Measurements from ENCODE around the gene MAN1C1. TPM values are rescaled to one million over a fixed set of nuclear protein-coding genes. Genes with fewer than 3 reads are reported as not detected.

MAN1C1 gene
- polyA plus RNA-seq, 1 of the 3 experiments (the other 2 are of a cell fraction) = 0.20 TPM

DNA sequence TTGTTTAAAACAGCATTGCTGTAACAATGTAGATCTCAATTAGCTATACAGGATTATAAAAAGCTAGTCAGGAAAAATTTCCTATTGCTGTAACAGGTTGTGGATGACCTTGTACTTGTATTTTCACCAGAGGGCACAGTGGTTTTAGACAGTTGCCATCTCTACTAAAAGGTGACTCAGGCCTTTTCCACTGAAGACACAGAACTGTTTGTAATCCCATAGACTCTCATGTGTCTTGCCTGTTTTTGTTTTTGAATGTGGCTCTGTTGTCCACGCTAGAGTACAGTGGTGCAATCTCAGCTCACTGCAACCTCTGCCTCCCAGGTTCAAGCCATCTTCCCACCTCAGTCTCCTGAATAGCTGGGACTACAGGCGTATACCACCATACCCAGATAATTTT is 209.0 kb downstream of the MAN1C1 start:
- Histone ChIP-seq H3K9me3 (no peaks in the 10 kb centered on the region), H2AFZ (ENCODE audit: low read depth) (no peak overlapping the region), H3K9ac (no peak overlapping the region), H3K9me2 (no peaks in the 10 kb centered on the region), H3K4me1 (ENCODE audit: control insufficient read depth in 1 of 2, insufficient read depth in 2 of 2, low read depth in 1 of 2, low read length in 1 of 2) (peaks cover 0 to 13% of the 10 kb centered on the region in 2 experiments; a peak in 1 of 4 replicates), H3K4me2 (no peak overlapping the region), H3K79me2 (ENCODE audit: insufficient read depth) (peaks cover 35% of the 10 kb centered on the region), H3K27ac (ENCODE audit: low read depth in 2 of 2, low read length in 1 of 2) (no peak overlapping the region), H3F3A (replicated peaks; ENCODE audit: insufficient read depth) (no peaks in the 10 kb centered on the region), H3K36me3 (replicated peaks in 1 of 2; ENCODE audit: control insufficient read depth in 1 of 2, insufficient read depth in 2 of 2, low read length in 1 of 2) (peaks cover 37 to 49% of the 10 kb centered on the region in 2 experiments), H3K4me3 (ENCODE audit: low read depth in 2 of 2, low read length in 1 of 2) (no peak overlapping the region), H3K27me3 (ENCODE audit: insufficient read depth) (no peaks in the 10 kb centered on the region), H4K20me1 (ENCODE audit: insufficient read depth) (peaks cover 7% of the 10 kb centered on the region; the same call in 1 of the 2 replicates)
- no peak for DNase-seq
- ChIA-PET CTCF (no interaction called here), POLR2A (no interaction called here)
- 88% methylated on average over 2 of the region's 2 CpGs for WGBS (ENCODE audit: low lambda C conversion rate)
- no peak for TF ChIP-seq FOSL2 (IDR thresholded peaks at IDR 0.05; ENCODE audit: borderline replicate concordance, low read depth)
- TF ChIP-seq, protein P1, sequence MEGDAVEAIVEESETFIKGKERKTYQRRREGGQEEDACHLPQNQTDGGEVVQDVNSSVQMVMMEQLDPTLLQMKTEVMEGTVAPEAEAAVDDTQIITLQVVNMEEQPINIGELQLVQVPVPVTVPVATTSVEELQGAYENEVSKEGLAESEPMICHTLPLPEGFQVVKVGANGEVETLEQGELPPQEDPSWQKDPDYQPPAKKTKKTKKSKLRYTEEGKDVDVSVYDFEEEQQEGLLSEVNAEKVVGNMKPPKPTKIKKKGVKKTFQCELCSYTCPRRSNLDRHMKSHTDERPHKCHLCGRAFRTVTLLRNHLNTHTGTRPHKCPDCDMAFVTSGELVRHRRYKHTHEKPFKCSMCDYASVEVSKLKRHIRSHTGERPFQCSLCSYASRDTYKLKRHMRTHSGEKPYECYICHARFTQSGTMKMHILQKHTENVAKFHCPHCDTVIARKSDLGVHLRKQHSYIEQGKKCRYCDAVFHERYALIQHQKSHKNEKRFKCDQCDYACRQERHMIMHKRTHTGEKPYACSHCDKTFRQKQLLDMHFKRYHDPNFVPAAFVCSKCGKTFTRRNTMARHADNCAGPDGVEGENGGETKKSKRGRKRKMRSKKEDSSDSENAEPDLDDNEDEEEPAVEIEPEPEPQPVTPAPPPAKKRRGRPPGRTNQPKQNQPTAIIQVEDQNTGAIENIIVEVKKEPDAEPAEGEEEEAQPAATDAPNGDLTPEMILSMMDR (IDR thresholded peaks at IDR 0.05) = no peak
- TF ChIP-seq, protein P2, sequence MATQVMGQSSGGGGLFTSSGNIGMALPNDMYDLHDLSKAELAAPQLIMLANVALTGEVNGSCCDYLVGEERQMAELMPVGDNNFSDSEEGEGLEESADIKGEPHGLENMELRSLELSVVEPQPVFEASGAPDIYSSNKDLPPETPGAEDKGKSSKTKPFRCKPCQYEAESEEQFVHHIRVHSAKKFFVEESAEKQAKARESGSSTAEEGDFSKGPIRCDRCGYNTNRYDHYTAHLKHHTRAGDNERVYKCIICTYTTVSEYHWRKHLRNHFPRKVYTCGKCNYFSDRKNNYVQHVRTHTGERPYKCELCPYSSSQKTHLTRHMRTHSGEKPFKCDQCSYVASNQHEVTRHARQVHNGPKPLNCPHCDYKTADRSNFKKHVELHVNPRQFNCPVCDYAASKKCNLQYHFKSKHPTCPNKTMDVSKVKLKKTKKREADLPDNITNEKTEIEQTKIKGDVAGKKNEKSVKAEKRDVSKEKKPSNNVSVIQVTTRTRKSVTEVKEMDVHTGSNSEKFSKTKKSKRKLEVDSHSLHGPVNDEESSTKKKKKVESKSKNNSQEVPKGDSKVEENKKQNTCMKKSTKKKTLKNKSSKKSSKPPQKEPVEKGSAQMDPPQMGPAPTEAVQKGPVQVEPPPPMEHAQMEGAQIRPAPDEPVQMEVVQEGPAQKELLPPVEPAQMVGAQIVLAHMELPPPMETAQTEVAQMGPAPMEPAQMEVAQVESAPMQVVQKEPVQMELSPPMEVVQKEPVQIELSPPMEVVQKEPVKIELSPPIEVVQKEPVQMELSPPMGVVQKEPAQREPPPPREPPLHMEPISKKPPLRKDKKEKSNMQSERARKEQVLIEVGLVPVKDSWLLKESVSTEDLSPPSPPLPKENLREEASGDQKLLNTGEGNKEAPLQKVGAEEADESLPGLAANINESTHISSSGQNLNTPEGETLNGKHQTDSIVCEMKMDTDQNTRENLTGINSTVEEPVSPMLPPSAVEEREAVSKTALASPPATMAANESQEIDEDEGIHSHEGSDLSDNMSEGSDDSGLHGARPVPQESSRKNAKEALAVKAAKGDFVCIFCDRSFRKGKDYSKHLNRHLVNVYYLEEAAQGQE (IDR thresholded peaks at IDR 0.05; ENCODE audit: low read depth, low read length) = no peak
- TF ChIP-seq RCOR1 (IDR thresholded peaks at IDR 0.05; ENCODE audit: low read length) = no peak
- TF ChIP-seq, protein P3, sequence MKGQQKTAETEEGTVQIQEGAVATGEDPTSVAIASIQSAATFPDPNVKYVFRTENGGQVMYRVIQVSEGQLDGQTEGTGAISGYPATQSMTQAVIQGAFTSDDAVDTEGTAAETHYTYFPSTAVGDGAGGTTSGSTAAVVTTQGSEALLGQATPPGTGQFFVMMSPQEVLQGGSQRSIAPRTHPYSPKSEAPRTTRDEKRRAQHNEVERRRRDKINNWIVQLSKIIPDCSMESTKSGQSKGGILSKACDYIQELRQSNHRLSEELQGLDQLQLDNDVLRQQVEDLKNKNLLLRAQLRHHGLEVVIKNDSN (IDR thresholded peaks at IDR 0.05; ENCODE audit: borderline replicate concordance, low read depth) = no peak
- no peak for TF ChIP-seq EZH2phosphoT487 (IDR thresholded peaks at IDR 0.05; ENCODE audit: borderline replicate concordance, low read depth)
- TF ChIP-seq SMC3 (IDR thresholded peaks at IDR 0.05; ENCODE audit: low read depth, low read length) = no peak
- TF ChIP-seq, protein P4, sequence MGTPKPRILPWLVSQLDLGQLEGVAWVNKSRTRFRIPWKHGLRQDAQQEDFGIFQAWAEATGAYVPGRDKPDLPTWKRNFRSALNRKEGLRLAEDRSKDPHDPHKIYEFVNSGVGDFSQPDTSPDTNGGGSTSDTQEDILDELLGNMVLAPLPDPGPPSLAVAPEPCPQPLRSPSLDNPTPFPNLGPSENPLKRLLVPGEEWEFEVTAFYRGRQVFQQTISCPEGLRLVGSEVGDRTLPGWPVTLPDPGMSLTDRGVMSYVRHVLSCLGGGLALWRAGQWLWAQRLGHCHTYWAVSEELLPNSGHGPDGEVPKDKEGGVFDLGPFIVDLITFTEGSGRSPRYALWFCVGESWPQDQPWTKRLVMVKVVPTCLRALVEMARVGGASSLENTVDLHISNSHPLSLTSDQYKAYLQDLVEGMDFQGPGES (IDR thresholded peaks at IDR 0.05; ENCODE audit: low read depth, low read length) = no peak
- no peak for TF ChIP-seq RXRA (IDR thresholded peaks at IDR 0.05; ENCODE audit: borderline replicate concordance, low read depth)
- no peak for TF ChIP-seq TCF12 (IDR thresholded peaks at IDR 0.05)
- no peak for TF ChIP-seq JUND (IDR thresholded peaks at IDR 0.05)
- no peak for TF ChIP-seq POLR2AphosphoS5 (IDR thresholded peaks at IDR 0.05; ENCODE audit: low read depth, low read length)
- no peak for TF ChIP-seq TEAD4 (IDR thresholded peaks at IDR 0.05; ENCODE audit: borderline replicate concordance, insufficient read depth)
- no peak for TF ChIP-seq NFIC (IDR thresholded peaks at IDR 0.05; ENCODE audit: borderline replicate concordance)
- no peak for TF ChIP-seq SIN3A (IDR thresholded peaks at IDR 0.05; ENCODE audit: borderline replicate concordance, low read depth, low read length)
- TF ChIP-seq, protein P5, sequence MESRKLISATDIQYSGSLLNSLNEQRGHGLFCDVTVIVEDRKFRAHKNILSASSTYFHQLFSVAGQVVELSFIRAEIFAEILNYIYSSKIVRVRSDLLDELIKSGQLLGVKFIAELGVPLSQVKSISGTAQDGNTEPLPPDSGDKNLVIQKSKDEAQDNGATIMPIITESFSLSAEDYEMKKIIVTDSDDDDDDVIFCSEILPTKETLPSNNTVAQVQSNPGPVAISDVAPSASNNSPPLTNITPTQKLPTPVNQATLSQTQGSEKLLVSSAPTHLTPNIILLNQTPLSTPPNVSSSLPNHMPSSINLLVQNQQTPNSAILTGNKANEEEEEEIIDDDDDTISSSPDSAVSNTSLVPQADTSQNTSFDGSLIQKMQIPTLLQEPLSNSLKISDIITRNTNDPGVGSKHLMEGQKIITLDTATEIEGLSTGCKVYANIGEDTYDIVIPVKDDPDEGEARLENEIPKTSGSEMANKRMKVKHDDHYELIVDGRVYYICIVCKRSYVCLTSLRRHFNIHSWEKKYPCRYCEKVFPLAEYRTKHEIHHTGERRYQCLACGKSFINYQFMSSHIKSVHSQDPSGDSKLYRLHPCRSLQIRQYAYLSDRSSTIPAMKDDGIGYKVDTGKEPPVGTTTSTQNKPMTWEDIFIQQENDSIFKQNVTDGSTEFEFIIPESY (IDR thresholded peaks at IDR 0.05; ENCODE audit: borderline replicate concordance, low read depth) = no peak
- TF ChIP-seq, protein P6, sequence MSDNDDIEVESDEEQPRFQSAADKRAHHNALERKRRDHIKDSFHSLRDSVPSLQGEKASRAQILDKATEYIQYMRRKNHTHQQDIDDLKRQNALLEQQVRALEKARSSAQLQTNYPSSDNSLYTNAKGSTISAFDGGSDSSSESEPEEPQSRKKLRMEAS (IDR thresholded peaks at IDR 0.05; ENCODE audit: low read depth) = no peak
